GOT3 (cell line): ENCODE data around the gene ADAMTS14.

Source experiments
- DNase-seq: peaks from one replicate; lab custom pipeline; 2025; ENCODE audit warnings: mixed read lengths; lab: John Stamatoyannopoulos, UW

ADAMTS14 gene

GRCh38 chr10:70784471-70784870, 112.2 kb downstream of the ADAMTS14 start:
- no peak for DNase-seq

- no peak for DNase-seq
Observed at GRCh38 chr10:70785190-70785589, 112.9 kb downstream of the ADAMTS14 start, which contains the start of gene TBATA. TBATA (minus strand) TSS chr10:70785377; CDS start chr10:70783379, 1,998 bp downstream.

DNA sequence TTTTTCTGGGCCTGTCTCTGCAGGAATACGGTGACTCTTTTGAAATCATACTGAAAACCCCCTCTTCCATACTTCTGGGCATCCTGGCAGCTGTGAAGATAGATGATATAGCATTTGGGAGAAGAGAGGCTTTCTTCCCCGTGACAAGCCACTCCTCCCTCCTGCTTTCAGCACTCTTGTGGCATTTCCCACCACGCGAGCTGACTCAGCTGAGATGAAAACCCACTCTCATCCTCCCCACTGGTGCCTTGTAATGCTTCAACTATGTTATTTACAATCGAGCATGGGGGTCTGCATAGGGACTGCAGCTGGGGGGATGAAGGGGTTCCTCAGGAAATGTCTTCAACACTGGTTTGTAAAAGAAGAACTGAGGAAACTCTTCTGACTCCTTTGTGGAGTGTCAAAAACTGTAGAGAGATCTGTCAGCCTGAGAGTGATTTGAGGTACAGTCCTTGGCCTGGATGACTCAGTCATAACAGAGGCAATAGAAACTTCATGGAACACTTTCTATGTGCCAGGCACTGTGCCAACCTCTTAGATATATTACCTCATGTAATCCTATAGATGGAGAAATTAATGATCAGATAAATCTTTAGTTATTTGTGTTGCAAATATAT, 114.6 kb downstream of the ADAMTS14 start:
- DNase-seq: no peak

DNA sequence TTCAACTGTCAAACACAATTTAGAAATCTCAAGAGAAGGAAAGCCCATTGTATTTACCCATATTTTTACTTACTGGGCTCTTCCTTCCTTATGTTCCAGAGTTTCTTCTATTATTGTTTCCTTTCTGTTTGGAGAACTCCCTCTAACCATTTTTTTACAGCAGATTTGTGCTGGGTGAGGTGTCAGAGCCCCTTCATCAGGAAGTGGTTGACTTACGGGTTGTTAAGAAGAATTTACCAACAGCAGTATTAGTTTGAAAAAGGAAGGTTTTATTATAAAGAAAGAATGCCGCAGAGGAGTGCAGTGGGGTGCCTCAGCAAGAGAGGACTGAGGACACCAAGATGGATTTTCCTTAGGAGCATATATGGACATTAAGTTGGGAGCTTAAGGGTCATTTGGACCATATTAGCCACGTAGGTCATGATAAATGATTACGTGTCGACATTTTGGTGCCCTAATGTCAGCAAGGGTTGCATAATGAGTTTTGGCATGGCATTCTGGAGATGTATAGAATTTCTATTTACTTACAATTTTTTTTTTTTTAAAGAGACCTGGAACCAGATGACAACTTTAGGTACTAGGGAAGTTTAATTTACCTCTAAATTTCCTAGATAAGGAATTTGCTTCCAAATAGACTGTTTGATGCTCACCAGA, 119.2 kb downstream of the ADAMTS14 start:
- DNase-seq: no peak

- DNase-seq: no peak
Observed at GRCh38 chr10:70795613-70796012, 123.3 kb downstream of the ADAMTS14 start.

DNA sequence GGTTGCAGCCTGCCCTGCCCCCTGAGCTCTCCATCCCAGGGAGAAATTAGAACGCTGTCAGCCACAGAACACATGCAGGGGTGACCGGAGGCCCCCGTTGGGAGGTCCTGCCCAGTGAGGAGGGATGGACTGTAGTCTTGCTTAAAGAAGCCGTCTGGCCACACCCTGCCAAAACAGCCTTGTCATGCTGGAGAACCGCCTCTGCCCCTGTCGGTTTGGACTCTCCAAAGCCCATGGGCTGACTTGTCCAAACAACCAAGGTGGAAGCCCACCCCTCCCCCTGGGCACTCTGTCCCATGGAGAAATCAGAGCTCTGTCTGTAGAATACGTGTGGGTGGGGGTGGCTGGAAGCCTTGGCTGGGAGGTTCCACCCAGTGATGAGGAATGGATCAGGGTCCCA, 125.5 kb downstream of the ADAMTS14 start:
- no peak for DNase-seq

GRCh38 chr10:70799124-70799523, 126.8 kb downstream of the ADAMTS14 start:
- DNase-seq: no peak

DNA sequence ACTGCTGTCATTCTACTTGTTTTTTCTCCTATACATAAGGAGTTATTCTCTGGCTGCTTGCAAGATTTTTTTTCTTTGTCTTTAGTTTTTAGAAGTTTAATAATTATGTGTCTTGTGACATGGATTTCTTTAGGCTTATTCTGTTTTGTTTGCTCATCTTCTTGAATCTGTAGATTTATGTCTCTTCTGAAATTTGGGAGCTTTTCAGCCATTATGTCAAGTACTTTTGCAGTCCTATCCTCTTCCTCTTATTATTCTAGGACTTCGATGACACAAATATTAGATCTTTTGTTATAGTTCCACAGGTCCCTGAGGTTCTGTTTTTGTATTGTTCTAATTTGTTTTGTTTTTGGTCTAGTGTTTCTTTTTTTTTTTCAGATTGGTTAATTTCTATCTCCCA, 129.5 kb downstream of the ADAMTS14 start:
- DNase-seq: no peak

- DNase-seq: no peak
Observed at GRCh38 chr10:70803775-70804420, 131.6 kb downstream of the ADAMTS14 start.

DNA sequence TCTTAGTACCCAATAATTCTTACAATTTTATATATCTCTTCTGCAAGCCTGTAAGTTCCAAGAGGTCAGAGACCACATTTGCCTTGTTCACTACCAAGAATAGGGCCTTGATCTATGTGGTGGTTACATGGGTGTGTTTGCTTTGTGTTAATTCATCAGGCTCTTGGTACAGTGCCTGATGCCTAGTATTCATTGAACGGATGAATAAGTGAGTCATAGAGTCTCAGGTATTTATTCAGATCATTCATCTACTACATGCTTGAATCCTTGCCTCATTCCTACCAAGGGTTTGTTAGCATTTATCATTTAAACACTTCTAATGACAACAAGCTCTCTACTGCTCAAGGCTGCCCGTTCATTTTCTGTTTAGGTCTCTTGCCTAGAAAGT, 132.1 kb downstream of the ADAMTS14 start:
- no peak for DNase-seq

GRCh38 chr10:70805619-70806215, 133.4 kb downstream of the ADAMTS14 start:
- DNase-seq: no peak

GRCh38 chr10:70806841-70807240, 134.5 kb downstream of the ADAMTS14 start:
- no peak for DNase-seq

GRCh38 chr10:70807556-70807955, 135.2 kb downstream of the ADAMTS14 start:
- DNase-seq: no peak

- DNase-seq: no peak
Observed at GRCh38 chr10:70809011-70809611, 136.8 kb downstream of the ADAMTS14 start.

DNA sequence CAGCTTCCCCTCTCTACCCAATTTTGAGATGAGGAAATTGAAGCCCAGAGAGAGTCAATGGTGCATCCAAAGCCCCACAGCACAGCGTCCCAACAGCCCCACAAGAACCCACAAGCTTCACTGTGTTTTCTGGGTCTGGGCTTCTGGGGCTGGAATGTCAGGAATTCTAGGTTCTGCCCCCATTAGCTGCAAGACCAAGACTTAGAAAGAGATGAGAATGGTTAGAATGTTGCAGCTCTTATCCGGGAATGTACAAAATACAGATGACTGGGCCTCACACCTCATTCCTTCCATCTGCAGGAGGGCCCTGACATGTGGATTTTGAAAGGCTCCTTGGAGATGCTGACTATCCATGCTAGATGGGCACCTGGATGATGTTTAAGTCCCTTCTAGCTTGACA, 137.4 kb downstream of the ADAMTS14 start:
- no peak for DNase-seq

- DNase-seq: no peak
Observed at GRCh38 chr10:70810967-70811366, 138.7 kb downstream of the ADAMTS14 start.

- no peak for DNase-seq
Observed at GRCh38 chr10:70811881-70812280, 139.6 kb downstream of the ADAMTS14 start.
